GM19025 (cell line): ENCODE measurements around the gene IST1.
A peak's percentile ranks its signal among the peaks of the same experiment; 100 is the strongest.

ENCODE experiments used
- ATAC-seq: cut with Tn5 transposase; IDR thresholded peaks from one replicate; pipeline ENCODE4 v1.9.1; 2021; ENCODE audit warnings: mild to moderate bottlenecking, low read depth, moderate library complexity; ENCODE audit not compliant: unreplicated experiment

Gene IST1

GRCh38 chr16:71915350-71915749 lies 20.0 kb downstream of the IST1 start:
- no peak for ATAC-seq

- no peak for ATAC-seq
Measured at GRCh38 chr16:71916397-71916920, 21.1 kb downstream of the IST1 start.

GRCh38 chr16:71917900-71918299 lies 22.6 kb downstream of the IST1 start:
- no peak for ATAC-seq

- ATAC-seq = peak; percentile 66
Measured at GRCh38 chr16:71919035-71919434, 23.7 kb downstream of the IST1 start.

GRCh38 chr16:71920658-71921057 lies 25.3 kb downstream of the IST1 start:
- ATAC-seq = no peak

GRCh38 chr16:71923941-71924690 lies 28.8 kb downstream of the IST1 start:
- ATAC-seq = no peak

GRCh38 chr16:71924710-71925109 lies 29.4 kb downstream of the IST1 start:
- ATAC-seq = no peak

- ATAC-seq = no peak
Measured at GRCh38 chr16:71927383-71927782, 32.1 kb downstream of the IST1 start.

GRCh38 chr16:71927787-71928186 lies 32.5 kb downstream of the IST1 start:
- no peak for ATAC-seq

GRCh38 chr16:71929048-71929447 lies 33.7 kb downstream of the IST1 start:
- no peak for ATAC-seq

GRCh38 chr16:71930013-71930563 lies 34.8 kb downstream of the IST1 start:
- ATAC-seq = no peak

GRCh38 chr16:71931001-71931400 lies 35.7 kb downstream of the IST1 start:
- ATAC-seq = no peak

- no peak for ATAC-seq
Measured at GRCh38 chr16:71931599-71931998, 36.3 kb downstream of the IST1 start.

- ATAC-seq = no peak
Measured at GRCh38 chr16:71933017-71933416, 37.7 kb downstream of the IST1 start.

GRCh38 chr16:71933913-71934695 lies 38.8 kb downstream of the IST1 start:
- no peak for ATAC-seq

- ATAC-seq = no peak
Measured at GRCh38 chr16:71937868-71938510, 42.7 kb downstream of the IST1 start.

- ATAC-seq = no peak
Measured at GRCh38 chr16:71943887-71944286, 48.6 kb downstream of the IST1 start.

GRCh38 chr16:71945616-71946015 lies 50.3 kb downstream of the IST1 start:
- no peak for ATAC-seq

- no peak for ATAC-seq
Measured at GRCh38 chr16:71952825-71953224, 57.5 kb downstream of the IST1 start.

GRCh38 chr16:71954180-71954579 lies 58.8 kb downstream of the IST1 start:
- ATAC-seq = no peak

GRCh38 chr16:71954699-71955195 lies 59.4 kb downstream of the IST1 start:
- ATAC-seq = no peak
